ENCODE measurements around the gene KIF6.

KIF6 gene

GRCh38 chr6:39366931-39367618 is 358.1 kb downstream of the KIF6 start:
- DNase-seq, result no peak

DNA sequence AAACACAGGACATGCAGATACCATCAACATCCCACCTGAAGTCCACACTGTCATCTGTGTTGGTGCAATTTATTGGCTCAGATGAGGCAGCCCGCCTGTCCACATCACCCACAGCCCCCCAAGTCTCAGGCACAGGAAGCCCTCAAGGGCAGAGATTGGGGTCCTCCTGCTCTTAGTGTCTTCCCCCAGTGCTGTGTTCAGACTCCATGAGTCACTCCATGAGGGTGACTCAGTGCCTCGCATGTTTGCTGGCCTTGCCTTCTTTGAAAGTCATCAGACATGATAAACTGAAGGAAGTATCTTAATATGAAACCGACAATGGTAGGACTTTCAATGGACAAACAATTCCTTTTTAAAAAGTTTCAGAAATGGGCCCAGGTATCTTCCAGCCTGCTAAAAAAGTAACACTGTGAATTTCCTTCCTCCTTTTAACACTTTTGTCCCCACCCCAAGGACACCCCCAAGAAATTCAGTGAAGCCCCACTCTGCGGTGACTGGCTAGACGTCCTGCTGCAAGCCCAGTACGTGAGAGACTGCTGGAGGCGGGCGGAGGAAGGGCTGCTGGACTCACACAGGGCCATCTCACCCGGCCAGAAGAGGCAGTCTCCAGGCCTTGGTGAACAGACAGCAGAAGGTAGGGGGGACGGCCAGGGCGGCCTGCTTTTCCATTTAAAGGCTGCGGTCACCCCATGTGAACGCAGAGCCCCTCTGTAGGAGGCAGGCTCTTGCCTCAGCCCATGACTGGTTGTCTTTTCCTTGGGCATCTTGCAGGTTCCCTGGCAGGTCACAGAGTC is 359.7 kb downstream of the KIF6 start:
- no peak for DNase-seq

DNA sequence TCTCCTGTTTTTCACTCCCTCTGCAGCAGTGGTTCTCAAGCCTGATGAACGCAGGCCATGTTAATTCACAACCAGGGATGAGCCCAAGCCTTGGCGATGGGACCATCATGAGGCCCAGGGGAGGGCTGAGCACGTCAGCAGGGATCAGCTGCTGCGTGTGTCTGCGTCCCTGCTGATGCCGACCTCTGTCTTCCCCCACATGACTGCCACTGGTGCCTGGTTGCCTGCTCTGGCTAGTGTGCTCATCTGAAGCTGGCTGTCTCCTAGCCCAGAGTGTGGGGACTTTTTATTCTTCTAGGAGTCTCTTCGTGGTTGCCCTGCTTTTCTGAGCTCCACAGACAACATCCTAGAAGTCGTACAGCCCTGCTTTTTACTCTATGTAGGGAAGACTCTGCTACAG is 361.9 kb downstream of the KIF6 start:
- no peak for DNase-seq

- no peak for DNase-seq
These were observed 362.7 kb downstream of the KIF6 start for GRCh38 chr6:39362487-39362865.

DNA sequence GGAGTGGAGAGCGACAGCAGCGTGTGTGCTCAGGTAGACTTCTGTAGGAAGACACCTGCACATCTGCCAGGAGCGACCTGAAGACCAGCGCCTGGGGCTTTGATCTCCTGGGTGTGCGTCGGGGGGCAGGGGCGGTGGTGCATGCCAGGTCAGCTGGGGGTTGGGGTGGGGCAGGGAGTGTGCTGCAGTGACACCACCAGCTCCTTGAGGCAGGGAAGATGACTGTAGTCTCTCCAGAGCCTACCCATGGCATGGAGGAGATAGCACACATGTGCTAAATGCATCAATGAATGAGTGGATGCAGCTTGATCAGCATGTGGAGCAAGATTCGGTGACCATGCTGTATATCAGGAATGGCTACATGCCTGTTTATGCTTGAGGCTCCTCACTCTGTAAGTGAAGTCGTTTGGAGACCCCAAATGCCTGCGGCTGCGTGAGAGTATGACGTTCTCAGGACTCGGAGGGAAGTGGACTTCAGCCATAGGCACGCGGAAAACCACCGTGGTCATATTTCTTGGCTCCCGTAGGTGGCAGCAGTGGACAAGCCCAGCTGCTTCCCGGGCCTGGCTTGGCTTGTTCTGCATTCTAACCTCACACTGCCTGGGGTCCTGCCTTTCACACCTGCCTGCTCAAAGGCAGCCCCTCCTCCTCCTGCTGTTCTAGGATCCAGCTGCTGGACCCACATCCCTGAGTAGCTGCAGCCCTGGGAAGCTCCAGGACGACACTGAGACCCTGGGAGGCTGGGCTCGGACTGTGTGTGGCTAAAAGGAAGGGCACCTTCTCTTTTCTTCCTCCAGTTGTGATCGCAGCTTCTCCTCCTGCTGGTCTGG is 363.3 kb downstream of the KIF6 start:
- no peak for DNase-seq

DNA sequence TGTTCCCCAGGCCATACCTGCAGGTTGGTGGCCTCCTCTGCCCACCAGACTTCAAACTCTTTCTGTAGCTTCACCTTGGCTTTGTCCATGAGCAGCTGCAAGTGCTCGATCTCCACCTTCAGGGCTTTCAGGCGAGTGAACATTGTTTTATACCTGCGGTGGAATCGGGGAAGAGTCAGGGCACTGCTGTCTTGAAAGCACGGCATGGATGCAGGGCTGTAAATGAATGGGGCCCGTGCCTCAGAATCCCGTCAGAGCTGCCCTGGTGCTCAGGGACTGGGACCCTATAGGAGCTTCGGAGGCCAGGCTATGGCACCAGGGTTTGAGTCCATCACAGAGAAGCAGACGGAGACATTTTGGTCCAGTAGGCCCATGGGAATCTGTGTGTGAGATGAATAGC is 364.8 kb downstream of the KIF6 start:
- DNase-seq, result no peak

DNA sequence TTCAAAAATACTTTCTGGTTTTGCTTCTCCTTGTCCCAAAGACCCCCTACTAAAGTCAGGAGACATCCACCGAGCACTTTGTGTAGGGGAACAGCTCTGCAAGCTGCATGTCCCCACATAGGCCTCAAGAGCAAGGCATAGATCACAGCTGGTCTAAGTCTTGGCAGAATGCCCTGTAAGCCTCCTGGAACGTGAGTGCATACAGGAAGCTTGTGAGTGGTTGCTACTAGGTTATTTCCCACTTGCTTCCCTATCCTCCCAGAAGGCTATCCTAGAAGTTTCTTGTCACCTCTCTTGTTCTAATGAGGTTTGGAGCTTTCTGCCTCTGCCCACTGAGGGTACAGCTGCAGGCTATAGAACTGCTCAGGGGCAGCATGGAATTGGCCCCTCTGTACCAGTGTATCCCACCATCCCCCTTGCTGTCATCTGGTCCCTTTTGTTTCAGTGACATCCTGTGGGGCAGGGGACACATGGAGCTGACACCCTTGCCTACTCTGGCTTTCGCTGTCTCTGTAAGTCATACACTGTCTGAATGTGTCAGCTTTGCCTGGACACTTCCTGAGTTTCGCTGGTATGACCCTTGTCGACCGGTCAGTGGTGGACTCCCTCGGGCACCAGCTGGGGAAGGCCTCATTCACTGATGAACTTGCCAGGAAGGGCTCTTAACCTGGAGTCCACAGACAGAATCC is 367.1 kb downstream of the KIF6 start:
- DNase-seq, result no peak

DNA sequence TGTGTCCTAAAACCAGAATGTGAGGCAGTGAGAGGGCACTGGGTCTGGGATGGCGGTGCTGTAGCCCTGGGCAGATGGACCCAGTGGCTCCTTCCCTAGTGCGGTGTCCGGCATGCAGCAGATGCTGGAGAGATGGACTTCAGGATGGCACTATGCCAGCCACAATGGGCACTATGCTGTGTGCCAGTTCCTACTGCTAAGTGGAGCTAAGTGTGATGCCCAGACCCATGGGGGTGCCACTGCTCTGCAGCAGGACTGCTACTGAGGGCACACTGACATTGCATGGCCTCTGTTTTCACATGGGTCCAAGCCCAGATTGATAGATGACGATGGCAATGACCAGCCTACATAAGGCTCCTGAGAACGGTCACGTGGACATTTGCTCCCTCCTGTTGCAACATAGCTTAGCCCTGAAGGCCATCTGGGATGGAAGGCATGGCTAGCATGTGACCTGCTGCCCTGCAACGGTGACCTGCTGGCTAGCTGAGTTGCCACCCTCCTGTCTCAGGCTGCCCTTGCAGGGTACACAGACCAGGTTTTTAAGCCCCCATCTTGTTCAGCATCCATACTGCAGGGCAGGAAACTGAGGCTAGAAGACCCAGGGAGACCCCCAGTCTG is 371.4 kb downstream of the KIF6 start:
- no peak for DNase-seq

- no peak for DNase-seq
These were observed 374.3 kb downstream of the KIF6 start for GRCh38 chr6:39350723-39351505.

DNA sequence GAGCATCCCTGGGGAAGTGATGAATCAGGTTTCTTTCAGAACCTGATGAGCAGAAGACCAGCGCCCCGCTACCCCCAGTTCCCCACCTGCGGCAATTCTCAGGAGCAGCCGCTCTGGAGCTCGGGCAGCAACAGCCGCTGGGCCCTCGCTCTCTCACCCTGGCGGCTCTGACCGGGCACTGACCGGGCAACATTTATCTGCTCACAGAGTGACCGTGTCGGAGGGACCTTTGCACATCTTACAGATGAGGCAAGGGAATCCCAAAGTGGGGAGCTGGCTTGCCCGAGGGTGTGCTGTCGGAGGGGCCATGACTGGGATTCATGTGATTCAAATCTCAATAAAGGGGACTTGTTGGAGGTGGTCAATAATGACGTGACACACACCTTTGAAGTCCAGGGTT is 376.5 kb downstream of the KIF6 start:
- DNase-seq, result no peak

- no peak for DNase-seq
These were observed 377.2 kb downstream of the KIF6 start for GRCh38 chr6:39347906-39348585.

- no peak for DNase-seq
These were observed 378.0 kb downstream of the KIF6 start for GRCh38 chr6:39347206-39347605.

DNA sequence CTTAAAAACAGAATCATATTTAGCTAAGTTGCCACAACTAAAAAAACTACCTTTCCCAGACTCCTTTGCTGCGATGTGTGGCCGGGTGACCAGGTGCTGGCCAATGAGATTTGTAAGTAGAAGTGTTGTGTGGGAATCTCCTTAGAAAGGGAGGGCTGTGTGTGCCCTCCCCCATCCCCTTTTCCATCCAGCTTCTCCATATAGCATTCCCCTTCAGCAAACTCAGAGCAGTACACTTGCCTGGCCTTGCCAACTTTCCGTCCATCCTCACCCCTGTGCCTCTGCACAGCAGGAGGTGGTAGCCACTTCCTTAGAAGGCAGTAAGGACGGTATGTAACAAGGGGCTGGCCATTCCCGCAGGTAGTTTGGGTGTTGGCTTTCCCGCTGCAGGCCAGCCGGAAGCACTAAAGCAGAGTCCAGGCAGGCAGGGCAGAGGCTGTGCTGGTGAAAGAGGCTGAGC is 380.4 kb downstream of the KIF6 start:
- DNase-seq, result no peak

DNA sequence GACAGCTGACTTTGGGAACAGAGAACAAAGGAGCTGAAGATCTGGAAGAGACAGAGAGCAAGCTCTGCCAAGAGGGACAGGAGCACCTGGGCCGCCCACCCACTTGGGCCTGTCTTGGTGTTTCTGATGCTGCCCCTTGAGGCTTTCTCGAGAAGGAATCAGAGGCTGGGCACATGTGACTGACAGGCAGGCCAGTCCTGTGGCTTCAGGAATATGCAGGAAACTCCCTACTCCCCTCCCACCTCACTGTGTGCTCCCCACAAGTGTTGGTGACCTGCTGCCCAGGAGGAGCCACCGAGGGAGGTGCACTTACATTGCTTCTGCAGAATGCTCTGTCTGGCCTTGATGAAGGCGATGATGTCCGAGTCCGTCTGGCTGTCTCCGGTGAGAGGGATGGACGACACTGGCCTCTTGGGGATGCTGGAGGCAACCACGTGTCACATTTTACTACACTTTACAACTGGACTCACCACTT is 381.8 kb downstream of the KIF6 start:
- DNase-seq, result no peak

DNA sequence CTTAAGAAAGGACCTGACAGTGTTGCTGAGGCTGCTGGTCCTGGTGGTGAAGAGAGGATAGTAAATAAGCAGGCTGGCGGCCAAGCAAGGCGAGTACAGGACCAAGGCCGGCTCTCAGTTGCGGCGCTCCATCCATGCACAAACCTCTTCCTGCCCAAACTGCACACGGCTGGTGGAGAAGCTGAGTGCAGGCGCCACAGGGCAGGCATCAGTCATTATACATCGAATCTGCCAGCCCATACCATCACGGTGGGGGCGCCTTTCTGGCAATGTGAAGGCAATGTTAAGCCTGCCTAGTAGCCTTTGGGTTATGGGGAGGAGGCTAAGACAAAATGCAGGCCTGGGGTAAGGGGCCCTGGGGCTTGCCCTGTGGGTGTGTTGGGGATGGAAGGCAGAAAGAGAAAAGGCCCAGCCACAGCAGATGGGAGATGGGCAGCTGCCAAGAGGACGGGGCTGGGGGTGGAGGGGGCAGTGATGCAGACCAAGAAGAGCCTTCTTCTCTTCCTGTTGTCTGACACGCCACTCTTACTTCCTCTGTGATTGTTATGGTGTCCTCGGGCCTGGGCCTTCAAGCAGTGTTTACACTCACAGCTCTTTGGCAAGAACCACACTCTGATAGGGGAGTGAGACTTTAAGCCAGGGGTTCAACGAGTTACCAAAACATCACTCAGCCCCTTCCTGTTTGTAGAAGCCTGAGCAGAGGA is 382.4 kb downstream of the KIF6 start:
- DNase-seq, result no peak

DNA sequence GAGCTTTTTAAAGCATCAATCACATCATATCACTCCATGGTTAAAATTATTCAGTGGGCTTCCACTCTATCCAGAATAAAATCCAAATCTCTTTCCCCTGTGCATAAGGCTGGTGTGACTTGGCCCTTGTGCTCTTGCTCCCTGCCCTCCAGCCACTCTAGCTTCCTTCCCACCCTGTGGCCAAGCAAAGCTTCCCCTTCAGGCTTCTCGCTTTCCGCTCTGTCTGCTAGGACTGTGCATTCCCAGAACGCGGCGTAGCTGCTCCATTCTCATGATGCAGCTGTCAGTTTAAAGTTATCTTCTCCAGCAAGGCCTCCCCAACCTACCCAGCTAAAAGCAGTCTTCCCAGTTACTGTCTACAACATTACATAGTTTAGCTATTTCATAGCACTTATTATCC is 383.3 kb downstream of the KIF6 start:
- no peak for DNase-seq

DNA sequence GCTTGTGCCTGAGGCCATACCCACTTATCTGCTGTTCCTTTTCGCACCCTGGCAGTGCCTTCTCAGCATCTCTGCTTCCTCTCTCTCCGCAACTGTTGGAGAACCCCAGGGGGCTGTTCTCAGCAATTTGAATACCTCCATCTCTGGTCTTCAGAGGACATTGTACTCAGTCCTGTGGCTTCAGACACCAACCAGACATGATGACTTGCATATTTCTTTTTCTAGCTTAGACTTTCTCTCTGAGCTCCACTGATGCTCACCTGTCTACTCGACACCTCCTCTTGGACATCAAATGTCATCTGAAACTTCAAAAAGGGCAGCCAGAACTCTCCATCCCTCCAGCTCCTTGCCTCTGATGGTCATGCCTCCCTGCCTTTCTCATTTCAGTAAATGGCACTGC is 383.9 kb downstream of the KIF6 start:
- no peak for DNase-seq

DNA sequence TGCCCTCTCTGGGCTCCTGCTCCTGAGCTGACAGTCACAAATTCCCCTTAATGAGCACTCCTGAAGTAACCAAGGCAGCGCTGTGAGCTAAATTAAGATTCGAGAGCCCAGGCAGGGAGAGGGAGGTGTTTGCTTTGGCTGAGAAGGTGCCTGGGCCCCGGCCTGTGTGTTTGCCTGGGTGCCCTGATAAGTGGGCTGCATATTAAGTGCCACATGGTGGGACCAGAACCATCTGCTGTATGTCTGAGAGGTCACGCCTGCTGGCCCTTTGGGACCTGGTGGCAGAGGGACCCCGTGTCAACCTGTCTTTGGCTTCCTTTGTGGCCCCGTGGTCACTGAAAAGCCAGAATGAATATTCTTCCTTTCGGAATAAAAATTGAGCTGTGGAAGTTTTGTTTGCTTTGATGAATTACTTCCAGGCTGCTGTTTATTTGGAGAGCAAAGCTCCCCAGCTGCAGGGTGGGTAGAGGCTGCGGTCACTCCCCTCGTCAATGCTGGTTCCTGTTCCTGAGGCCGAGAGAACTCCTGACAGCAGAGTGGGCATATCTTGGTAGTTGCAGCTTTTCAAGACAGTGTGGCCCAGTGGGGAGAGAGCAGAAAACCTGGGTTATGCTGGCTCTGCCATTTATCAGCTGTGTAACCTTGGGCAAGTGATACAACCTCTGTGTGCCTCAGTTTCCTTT is 385.2 kb downstream of the KIF6 start:
- no peak for DNase-seq

DNA sequence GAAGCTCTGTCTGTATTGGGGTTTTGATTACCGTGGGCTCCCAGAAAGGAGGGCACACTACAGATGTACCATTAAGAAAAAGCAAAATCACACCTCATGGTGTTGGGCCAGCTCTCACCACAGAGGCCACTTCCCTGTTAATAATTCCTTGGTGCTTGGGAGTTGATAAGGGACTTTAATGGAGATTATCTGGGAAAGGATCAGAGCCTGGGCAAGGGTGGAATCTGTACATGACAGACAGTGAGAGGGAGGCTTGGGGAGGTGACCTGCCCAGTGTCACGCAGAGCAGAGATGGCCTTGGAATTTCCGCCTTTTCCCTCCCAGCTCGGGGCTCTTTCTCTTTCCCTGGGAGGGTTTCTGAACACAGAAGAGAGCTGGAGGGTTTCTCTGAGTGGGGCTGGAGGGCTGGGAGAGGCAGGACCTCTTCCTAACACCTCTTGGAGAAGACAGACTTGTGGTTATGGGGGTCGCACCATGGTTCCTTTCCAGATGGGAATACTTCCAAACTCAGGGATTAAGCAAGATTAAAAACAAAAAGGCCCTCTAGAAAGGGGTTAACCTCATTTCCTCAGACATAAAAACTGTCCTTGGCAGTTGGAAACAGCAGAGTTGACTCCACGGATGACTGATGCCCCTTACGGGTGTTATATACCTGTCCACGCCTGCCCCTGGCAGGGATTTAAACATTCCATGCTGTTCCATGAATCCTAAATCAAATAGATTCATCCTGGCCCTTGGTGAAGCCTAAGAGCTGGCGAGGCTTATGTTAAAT is 385.9 kb downstream of the KIF6 start:
- DNase-seq, result no peak
